GM19035 (cell line): ENCODE results near the gene SPDYE2.
"Not testable (repeated sequence)": the region's sequence is repeated elsewhere in the genome, so short reads cannot be mapped to it uniquely, and the experiment has no call there.

Source experiments
- ATAC-seq: cut with Tn5 transposase; IDR thresholded peaks from one replicate; pipeline ENCODE4 v1.9.1; 2021; ENCODE audit not compliant: unreplicated experiment

Gene SPDYE2, protein sequence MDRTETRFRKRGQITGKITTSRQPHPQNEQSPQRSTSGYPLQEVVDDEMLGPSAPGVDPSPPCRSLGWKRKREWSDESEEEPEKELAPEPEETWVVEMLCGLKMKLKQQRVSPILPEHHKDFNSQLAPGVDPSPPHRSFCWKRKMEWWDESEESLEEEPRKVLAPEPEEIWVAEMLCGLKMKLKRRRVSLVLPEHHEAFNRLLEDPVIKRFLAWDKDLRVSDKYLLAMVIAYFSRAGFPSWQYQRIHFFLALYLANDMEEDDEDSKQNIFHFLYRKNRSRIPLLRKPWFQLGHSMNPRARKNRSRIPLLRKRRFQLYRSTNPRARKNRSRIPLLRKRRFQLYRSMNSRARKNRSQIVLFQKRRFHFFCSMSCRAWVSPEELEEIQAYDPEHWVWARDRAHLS

DNA sequence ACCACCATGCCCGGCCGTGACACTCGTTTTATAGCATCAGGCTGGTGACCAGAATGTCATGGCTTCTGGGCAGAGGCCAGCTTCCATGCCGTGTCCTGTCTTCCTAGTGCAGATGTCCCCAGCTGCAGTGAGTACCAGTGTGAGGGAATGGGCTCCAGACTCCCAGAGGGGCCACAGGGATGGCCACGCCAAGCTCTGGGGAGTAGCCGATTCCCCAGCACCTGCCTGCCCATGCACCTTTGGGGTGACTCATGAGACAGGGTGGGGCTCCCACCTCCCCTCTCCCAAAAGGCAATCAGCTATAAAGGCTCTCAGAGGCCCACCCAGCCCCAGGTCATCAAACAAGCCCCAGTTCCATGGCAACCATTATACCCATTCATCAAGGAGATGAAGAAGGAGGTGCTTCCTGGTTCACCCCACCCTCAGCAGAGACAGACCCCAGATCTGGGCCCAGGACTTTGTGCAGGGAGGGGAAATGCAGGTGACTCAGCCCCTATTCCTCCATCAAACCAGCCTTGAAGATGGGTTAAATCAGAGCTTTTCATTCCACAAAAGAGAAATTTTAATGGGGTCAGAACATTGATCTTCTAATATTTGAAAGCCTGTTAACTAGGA lies at the start of gene SPDYE2:
SPDYE2 (plus strand) TSS at position 419 of the 615 bp plus-strand sequence. CDS start 2,030 bp downstream, outside the sequence.
- not testable (repeated sequence) for ATAC-seq

- not testable (repeated sequence) for ATAC-seq
These were observed 47.9 kb upstream of the SPDYE2 start for GRCh38 chr7:102503141-102503540.

GRCh38 chr7:102505298-102506185 lies 45.5 kb upstream of the SPDYE2 start:
- ATAC-seq: not testable (repeated sequence)

DNA sequence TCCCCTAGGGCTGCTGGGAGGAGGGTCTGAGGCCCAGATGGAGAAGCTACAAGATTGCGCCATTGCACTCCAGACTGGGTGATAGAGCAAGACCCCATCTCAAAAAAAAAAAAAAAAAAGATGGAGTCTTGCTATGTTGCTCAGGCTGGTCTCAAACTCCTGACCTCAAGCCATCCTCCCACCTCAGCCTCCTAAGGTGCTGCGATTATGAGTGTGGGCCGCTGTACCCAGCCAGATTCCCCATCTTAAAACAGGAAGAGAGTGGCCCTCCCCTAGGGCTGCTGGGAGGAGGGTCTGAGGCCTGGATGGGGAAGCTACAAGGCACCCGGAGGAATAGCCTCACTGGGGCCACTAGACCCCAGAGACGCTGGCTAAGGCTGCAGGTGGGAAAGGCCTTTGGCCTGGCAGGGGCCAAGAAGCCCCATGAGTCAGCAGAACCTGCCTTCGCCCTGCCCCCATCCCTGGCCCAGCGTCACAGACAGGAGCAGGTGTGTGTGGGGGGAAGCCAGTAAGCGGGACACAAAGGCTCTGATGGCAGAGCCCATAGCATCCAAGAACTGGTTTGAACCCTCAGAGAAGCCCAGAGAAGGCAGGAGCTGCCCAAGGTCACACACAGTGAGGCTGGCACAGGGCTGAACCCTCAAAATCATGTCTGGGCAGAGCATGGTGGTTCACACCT lies 43.5 kb upstream of the SPDYE2 start:
- not testable (repeated sequence) for ATAC-seq

- not testable (repeated sequence) for ATAC-seq
These were observed 40.5 kb upstream of the SPDYE2 start for GRCh38 chr7:102510575-102510974.

DNA sequence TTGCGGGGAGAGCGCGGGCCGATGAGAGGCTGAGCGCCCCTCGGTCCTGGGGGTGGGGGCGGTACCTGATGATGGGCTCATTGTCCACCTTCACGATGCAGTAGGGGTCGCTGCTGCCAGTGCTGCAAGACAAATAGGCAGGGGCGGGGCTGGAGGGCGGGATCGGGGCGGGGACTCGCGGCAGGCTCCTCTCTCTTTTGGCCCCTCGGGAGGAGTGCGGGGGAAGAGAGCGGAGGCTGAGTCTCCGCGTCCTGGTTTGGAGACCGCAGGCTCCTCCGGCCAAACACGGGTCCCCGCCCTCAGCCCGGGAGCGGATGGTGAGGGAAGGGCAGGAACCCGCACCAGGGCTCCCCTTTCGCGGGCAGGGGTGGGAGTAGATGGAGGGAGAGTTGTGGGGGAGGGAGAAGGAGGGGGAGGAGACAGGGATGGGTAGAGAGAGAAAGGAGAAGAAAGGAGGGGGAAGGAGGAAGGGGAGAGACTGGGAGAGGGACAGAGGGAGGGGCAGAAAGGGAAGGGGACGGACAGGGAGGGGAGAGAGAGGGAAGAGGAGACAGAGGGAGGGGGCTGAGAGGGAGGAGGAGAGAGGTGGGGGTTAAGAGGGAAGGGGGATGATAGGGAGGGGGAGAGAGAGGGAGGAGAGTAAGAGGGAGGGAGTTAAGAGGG lies 39.0 kb upstream of the SPDYE2 start:
- ATAC-seq: not testable (repeated sequence)

GRCh38 chr7:102512642-102513221 lies 38.3 kb upstream of the SPDYE2 start:
- not testable (repeated sequence) for ATAC-seq

GRCh38 chr7:102514881-102515721 lies 35.9 kb upstream of the SPDYE2 start:
- peak; percentile 68 for ATAC-seq

DNA sequence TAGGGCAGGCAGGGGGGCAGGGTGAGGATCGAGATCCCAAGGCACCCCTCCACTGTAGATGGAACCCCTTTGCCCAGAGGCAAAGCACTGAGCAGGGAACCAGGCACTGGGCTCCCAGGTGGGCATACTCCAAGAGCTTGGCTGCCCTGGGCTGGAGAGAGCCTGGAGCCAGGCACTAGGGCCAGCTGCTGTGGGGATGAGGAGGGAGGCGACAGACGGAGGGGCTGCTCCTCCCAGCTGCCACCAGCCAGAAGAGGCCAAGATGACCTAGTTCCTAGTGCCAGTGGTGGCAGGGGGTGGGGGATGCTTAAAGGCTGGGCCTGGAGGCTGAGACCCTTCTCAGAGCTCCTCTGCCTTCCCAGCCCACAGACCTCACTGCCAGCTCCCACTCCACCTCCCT lies 35.1 kb upstream of the SPDYE2 start:
- not testable (repeated sequence) for ATAC-seq

DNA sequence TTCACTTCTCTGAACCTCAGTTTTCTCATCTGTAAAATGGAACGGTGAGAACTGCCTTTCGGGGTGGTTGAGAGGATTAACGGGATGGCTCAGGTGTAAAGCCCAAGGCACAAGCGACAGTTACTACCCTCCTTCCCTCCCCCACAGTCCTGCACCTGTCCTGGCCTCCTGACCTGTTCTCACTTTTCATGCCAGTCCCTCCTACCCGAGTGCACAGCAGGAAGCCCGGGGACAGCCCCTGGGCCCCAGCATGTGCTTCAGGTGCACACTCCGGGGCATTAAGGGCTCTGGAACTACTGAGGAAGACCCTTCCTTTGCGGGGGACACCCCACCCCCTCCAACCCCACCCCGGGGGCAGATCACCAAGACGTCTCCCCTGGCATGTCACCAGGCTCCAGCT lies 34.1 kb upstream of the SPDYE2 start:
- peak; percentile 17 for ATAC-seq

GRCh38 chr7:102517550-102518147 lies 33.4 kb upstream of the SPDYE2 start, which contains the start of gene RASA4B:
RASA4B (minus strand) TSS chr7:102517777; CDS start chr7:102517710, 67 bp downstream.
- peak; percentile 68 for ATAC-seq

GRCh38 chr7:102520797-102521196 lies 30.2 kb upstream of the SPDYE2 start:
- ATAC-seq: not testable (repeated sequence)

GRCh38 chr7:102524803-102525202 lies 26.2 kb upstream of the SPDYE2 start:
- ATAC-seq: not testable (repeated sequence)

- ATAC-seq: not testable (repeated sequence)
These were observed 23.8 kb upstream of the SPDYE2 start for GRCh38 chr7:102527182-102527581.

DNA sequence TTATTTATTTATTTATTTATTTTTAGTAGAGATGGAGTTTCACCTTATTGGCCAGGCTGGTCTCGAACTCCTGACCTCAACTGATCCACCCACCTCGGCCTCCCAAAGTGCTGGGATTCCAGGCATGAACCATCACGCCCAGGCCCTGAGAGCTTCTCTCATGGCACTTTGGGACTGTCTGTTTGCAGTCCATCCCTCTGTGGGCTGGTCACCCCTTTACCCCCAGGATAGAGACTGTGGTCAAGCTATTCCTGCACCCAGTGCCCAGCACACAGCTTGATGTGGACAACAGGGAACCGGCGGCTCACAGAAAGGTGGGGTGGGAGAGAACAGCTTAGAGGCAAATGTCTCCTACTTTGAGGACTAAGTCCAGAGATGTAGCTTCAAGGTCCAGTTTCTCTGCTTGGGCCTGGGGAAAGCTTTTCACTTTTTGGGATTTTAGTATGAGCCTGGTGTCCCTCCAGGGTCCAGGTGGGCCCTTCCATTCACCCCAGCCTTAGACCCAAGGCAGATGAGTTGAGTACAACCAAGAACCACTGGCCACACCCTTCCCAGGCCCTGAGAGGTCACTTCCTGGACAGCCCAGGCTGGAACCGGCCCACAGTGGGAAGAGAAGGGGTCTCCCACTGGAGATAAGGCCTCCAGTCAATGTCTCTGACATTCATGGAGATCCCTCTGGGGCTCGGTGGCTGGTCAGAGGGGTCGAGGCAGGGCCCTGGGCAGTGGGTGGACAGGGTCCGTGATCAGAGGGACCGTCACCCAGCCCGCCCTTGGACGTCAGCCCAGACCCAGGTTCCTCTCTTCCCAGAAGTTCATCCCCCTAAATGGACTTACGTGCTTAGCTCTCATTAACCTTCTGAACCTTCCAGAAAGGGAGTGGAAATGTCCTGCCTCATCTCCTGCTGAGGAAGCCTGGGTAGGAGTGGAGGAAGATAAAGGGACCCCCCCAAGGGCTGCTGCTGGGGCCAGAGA lies 22.9 kb upstream of the SPDYE2 start:
- ATAC-seq: not testable (repeated sequence)

DNA sequence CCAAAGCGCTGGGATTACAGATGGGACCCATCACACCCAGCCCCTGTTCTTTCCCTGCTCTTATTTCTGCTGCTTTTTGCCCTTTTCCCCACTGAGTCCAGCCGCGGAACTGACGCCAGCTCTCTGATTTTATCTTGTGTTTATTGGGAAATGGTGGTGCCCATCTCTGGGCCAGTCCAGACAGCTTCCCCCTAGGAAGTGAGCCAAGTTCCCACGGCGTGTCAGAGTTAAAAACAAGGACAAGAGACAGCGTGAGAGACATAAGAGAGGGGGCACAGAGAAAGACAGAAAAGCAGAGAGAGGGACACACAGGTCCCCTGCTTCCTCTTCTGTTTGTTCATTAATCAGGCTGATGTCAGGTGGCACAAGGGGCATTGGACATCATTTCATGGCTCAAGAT lies 19.4 kb upstream of the SPDYE2 start:
- not testable (repeated sequence) for ATAC-seq

- not testable (repeated sequence) for ATAC-seq
These were observed 18.9 kb upstream of the SPDYE2 start for GRCh38 chr7:102532127-102532526.
